GM19025 (cell line): Measurements from ENCODE around the gene PPP1R15B.
A peak's percentile ranks its signal among the peaks of the same experiment; 100 is the strongest.

Source experiments
- ATAC-seq: cut with Tn5 transposase; IDR thresholded peaks from one replicate; pipeline ENCODE4 v1.9.1; 2021; ENCODE audit warnings: mild to moderate bottlenecking, low read depth, moderate library complexity; ENCODE audit not compliant: unreplicated experiment

PPP1R15B gene

GRCh38 chr1:204404629-204405028 lies 7.0 kb downstream of the PPP1R15B start:
- ATAC-seq, result no peak

GRCh38 chr1:204402391-204402790 lies 9.2 kb downstream of the PPP1R15B start:
- no peak for ATAC-seq

GRCh38 chr1:204401730-204402129 lies 9.9 kb downstream of the PPP1R15B start:
- ATAC-seq, result no peak

- ATAC-seq, result no peak
Measured at GRCh38 chr1:204400882-204401510, 10.6 kb downstream of the PPP1R15B start.

- peak; percentile 75 for ATAC-seq
Measured at GRCh38 chr1:204398197-204399125, 13.2 kb downstream of the PPP1R15B start.

GRCh38 chr1:204396015-204396583 lies 15.5 kb downstream of the PPP1R15B start:
- ATAC-seq, result no peak

- no peak for ATAC-seq
Measured at GRCh38 chr1:204391629-204392028, 20.0 kb downstream of the PPP1R15B start.

- ATAC-seq, result no peak
Measured at GRCh38 chr1:204390751-204391466, 20.7 kb downstream of the PPP1R15B start.

GRCh38 chr1:204385727-204386126 lies 25.9 kb downstream of the PPP1R15B start:
- no peak for ATAC-seq

- ATAC-seq, result no peak
Measured at GRCh38 chr1:204384636-204385352, 26.8 kb downstream of the PPP1R15B start.

- no peak for ATAC-seq
Measured at GRCh38 chr1:204383163-204383904, 28.3 kb downstream of the PPP1R15B start.

GRCh38 chr1:204382714-204383083 lies 28.9 kb downstream of the PPP1R15B start:
- ATAC-seq, result no peak

GRCh38 chr1:204380293-204380831 lies 31.3 kb downstream of the PPP1R15B start:
- ATAC-seq, result no peak

- peak; percentile 42 for ATAC-seq
Measured at GRCh38 chr1:204377800-204378668, 33.6 kb downstream of the PPP1R15B start.

GRCh38 chr1:204376919-204377799 lies 34.5 kb downstream of the PPP1R15B start:
- no peak for ATAC-seq

- no peak for ATAC-seq
Measured at GRCh38 chr1:204376465-204376864, 35.2 kb downstream of the PPP1R15B start.

GRCh38 chr1:204373911-204374310 lies 37.7 kb downstream of the PPP1R15B start:
- no peak for ATAC-seq
